Lower leg skin (tissue), 4 donors: ENCODE measurements around the gene ARHGEF18. TPM values are rescaled to one million over a fixed set of nuclear protein-coding genes. Genes with fewer than 3 reads are reported as not detected.
"Not testable (repeated sequence)": the region's sequence is repeated elsewhere in the genome, so short reads cannot be mapped to it uniquely, and the experiment has no call there.

Experiments
- DNase-seq, 2 donors: peaks; one replicate each; pipeline ENCODE4 v3.0.0-alpha.2; 2019; ENCODE audit warnings: low spot score in 2 of 2
- H3K4me3 ChIP-seq: fragments of 200-600 bp; sonication (generic); 2 replicates; pipeline ENCODE4 v1.5.1; 2017; ENCODE audit warnings: mild to moderate bottlenecking, low read depth; ENCODE audit not compliant: poor library complexity, severe bottlenecking
- CTCF ChIP-seq, 3 donors: fragments of 450-650 bp; IDR thresholded peaks; one replicate each; pipeline ENCODE4 v1.5.1; 2016; ENCODE audit warnings: antibody characterized with exemption in 3 of 3, mild to moderate bottlenecking in 3 of 3, moderate library complexity in 2 of 3
- POLR2A ChIP-seq, 2 donors: fragments of 450-650 bp; IDR thresholded peaks; one replicate each; pipeline ENCODE4 v1.6.1; 2016 to 2017; ENCODE audit warnings: antibody characterized with exemption in 2 of 2, mild to moderate bottlenecking in 1 of 2, moderate library complexity in 1 of 2
- WGBS, 2 donors: methylation state at CpG; one replicate each; pipeline ENCODE4 v1.1.5; 2018; 5-methylcytosine and 5-hydroxymethylcytosine counted together
- intact Hi-C: fragments of 100-400 bp; cut with DNase I; formaldehyde crosslinking; loops from one replicate; pipeline ENCODE4 v1.15.0; 2023; ENCODE audit warnings: low total_unique reads
- total RNA-seq, 4 donors: library from RNA; depleted of rRNA; stranded (reverse); fragments of >200 nt; gene quantifications; one replicate each; pipeline ENCODE4 v1.1.0, GENCODE V29; 2016

The ARHGEF18 gene
- total RNA-seq, 4 donors from 2014 or later = 32.3 to 49.2 (median 36.3) TPM

- no peak for DNase-seq
- H3K4me3 ChIP-seq = no peak overlapping the region
- 80% methylated on average over 2 of the region's 2 CpGs for WGBS, 2 donors
- TF ChIP-seq POLR2A (IDR thresholded peaks at IDR 0.05) (no peak), CTCF (IDR thresholded peaks at IDR 0.05) (no peak)
- intact Hi-C loops = no loop called here
Observed at GRCh38 chr19:7363225-7363624, 14.5 kb downstream of the ARHGEF18 start.

GRCh38 chr19:7366701-7367420, 18.1 kb downstream of the ARHGEF18 start:
- H3K4me3 ChIP-seq = no peak overlapping the region
- intact Hi-C loops = no loop called here
- 78 to 80% methylated on average over 10 of the region's 10 CpGs for whole genome bisulfite sequencing, 2 donors
- no peak for TF ChIP-seq CTCF (IDR thresholded peaks at IDR 0.05)
- DNase-seq = no peak

DNA sequence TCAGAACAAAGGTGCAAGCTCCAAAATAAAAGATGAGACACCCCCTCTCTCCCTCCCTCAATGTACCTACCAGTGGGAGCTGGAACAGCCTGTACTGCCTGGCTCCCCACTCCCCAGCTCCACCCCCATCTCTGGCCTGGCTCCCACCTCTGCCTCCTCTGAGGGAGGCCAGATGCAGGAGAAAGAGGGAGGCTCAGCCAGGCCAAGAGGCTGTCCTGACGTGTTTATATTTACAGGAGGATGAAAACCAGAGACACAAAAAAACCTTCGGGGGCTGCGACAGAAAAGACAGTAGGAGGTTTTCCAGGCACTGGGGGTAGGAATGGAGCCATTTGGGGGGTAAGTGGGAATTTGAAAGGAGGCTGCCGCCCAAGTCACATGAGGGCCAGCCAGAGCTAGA, 19.7 kb downstream of the ARHGEF18 start:
- WGBS, 2 donors = 61 to 72% methylated on average over 4 of the region's 4 CpGs
- intact Hi-C loops = no loop called here
- DNase-seq = no peak

DNA sequence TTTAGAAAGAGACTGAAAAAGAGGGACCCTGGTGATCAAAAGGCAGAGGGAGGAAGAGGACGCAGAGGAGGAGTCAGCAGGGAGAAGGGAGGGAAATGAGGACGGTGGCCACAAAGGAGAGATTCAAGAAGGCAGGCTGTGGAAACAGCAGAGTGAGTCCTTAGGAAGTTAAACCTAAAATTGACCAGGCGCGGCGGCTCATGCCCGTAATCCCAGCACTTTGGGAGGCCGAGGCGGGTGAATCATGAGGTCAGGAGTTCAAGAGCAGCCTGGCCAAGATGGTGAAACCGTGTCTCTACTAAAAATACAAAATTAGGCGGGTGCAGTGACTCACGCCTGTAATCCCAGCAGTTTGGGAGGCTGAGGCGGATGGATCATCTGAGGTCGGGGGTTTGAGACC, 20.1 kb downstream of the ARHGEF18 start:
- DNase-seq, intact Hi-C loops, H3K4me3 ChIP-seq: not testable (repeated sequence)
- 68 to 71% methylated on average over 13 of the region's 13 CpGs for WGBS, 2 donors

More for the DNA sequence above, 19.7 kb downstream of the ARHGEF18 start:
- H3K4me3 ChIP-seq = no peak overlapping the region
- no peak for TF ChIP-seq POLR2A (IDR thresholded peaks at IDR 0.05)
- no peak for TF ChIP-seq CTCF (IDR thresholded peaks at IDR 0.05)

GRCh38 chr19:7370546-7370945, 21.8 kb downstream of the ARHGEF18 start:
- no peak for DNase-seq
- TF ChIP-seq CTCF (IDR thresholded peaks at IDR 0.05) (no peak), POLR2A (IDR thresholded peaks at IDR 0.05) (no peak)
- intact Hi-C loops = no loop called here
- 76 to 81% methylated on average over 10 of the region's 10 CpGs for WGBS, 2 donors
- no peak overlapping the region for H3K4me3 ChIP-seq

DNA sequence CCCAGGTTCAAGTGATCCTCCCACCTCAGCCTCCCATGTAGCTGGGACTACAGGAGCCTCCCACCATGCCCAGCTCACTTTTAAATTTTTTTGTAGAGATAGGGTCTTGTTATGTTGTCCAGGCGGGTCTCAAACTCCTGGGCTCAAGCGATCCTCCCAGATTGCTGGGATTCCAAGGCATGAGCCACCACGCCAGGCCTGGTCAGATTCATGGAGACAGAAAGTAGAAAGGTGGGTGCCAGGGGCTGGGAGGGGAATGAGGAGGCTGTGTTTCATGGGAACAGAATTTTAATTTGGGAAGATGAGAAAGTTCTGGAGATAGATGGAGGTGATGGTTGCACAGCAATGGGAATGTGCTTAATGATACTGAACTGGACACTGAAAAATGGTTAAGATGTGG, 22.3 kb downstream of the ARHGEF18 start:
- no peak for TF ChIP-seq POLR2A (IDR thresholded peaks at IDR 0.05)
- TF ChIP-seq CTCF (IDR thresholded peaks at IDR 0.05) = no peak
- intact Hi-C loops = no loop called here
- WGBS, 2 donors = 96 to 97% methylated on average over 3 of the region's 3 CpGs
- DNase-seq = no peak
- no peak overlapping the region for H3K4me3 ChIP-seq
